SW 1271 (cell line): ENCODE measurements around the gene CCNB1.
"Not testable (repeated sequence)": the region's sequence is repeated elsewhere in the genome, so short reads cannot be mapped to it uniquely, and the experiment has no call there.

Source experiments
- DNase-seq, 2 experiments: peaks; one replicate each; lab custom pipeline; 2025; lab: John Stamatoyannopoulos, UW

Gene CCNB1

DNA sequence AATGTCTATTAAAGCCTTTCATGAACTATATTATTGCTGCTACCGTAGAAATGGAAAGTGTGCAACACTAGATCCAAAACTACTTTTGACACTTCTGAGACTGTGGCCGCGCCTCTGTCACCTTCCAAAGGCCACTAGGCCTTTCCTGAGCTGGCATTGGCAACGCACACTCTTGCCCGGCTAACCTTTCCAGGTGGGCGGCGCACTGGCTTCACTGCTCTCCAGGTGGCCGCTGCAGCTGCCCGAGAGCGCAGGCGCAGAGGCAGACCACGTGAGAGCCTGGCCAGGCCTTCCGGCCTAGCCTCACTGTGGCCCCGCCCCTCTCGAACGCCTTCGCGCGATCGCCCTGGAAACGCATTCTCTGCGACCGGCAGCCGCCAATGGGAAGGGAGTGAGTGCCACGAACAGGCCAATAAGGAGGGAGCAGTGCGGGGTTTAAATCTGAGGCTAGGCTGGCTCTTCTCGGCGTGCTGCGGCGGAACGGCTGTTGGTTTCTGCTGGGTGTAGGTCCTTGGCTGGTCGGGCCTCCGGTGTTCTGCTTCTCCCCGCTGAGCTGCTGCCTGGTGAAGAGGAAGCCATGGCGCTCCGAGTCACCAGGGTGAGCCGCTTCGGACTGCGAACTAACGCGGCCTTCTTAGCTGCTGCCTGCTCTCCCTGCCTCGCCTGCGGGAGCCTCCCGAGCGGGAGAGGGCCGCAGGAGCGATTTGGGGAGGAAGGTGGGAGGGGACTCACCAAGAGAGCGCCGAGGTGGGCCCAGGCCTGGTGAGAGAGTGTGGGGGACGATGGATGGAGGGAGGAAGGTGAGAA lies at the start of gene CCNB1:
TSS of gene CCNB1 (plus strand) at position 465 of the 807 bp plus-strand sequence. CDS start at position 578, 113 bp downstream.
- DNase-seq = peak; percentile 96 to 99

GRCh38 chr5:69129413-69129812 lies 37.5 kb upstream of the CCNB1 start:
- DNase-seq = no peak

- no peak for DNase-seq
Observed at GRCh38 chr5:69130241-69130640, 36.7 kb upstream of the CCNB1 start.

GRCh38 chr5:69131304-69131703 lies 35.6 kb upstream of the CCNB1 start:
- no peak for DNase-seq

DNA sequence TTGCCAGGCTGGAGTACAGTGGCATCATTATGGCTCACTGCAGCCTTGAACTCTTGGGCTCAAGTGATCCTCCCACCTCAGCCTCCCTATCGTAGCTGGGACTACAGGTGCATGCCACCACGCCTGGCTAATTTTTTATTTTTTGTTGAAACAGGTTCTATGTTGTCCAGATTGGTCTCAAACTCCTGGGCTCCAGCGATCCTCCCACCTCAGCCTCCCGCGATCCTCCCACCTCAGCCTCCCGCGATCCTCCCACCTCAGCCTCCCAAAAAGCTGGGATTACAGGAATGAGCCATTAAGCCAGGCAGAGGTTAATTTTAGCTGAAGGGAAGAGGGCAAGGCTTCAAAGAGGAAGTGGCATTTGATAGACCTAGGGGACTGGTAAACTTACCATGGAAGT lies 32.8 kb upstream of the CCNB1 start:
- no peak for DNase-seq

DNA sequence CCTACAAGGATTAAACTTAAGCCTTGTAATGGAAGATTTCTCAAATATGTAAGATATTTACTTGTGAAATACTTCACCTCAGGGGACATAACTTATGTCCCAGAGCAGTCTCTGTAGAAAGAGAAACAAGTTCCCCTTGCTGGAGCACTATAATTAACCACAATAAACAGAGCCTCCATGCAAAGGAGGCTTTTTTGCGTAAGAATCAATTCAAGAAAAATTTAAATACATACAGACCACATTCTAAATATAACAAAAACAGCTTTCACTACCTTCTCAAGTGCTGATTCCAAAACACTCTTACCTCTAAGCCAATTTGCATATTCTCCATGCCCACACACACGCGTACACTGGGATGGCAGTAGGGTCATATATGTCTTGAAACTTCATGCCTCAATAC lies 30.7 kb upstream of the CCNB1 start:
- DNase-seq = no peak

- DNase-seq = not testable (repeated sequence)
Observed at GRCh38 chr5:69137208-69137607, 29.7 kb upstream of the CCNB1 start.

GRCh38 chr5:69137807-69138206 lies 29.1 kb upstream of the CCNB1 start:
- no peak for DNase-seq

DNA sequence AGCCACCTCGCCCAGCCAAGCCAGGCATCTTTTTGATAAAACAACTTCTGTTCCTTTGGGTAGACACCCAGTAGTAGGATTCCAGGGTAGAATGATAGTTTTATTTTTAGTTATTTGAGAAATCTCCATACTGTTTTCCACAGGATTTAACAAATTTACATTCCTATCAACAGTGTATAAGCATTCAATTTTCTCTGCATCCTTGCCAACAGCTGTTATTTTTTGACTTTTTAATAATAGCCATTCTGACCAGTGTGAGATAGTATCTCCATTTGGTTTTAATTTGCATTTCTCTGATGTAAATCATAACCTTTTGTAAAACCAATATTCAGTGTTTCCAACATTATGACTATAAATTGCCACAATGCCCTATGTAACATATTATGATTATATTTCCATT lies 28.2 kb upstream of the CCNB1 start:
- no peak for DNase-seq

DNA sequence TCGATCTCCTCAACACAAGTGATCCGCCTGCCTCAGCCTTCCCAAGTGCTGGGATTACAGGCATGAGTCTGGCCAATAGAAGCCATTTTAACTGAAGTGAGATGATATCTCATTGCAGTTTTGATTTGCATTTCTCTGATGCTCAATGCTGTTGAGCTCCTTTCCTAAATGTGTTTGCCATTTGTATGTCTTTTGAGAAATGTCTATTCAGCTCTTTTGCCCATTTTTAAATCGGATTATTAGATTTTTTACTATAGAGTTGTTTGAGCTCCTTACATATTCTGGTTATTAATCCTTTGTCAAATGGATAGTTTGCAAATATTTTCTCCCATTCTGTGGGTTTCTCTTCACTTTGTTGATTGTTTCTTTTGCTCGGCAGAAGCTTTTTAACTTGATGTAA lies 26.7 kb upstream of the CCNB1 start:
- DNase-seq = not testable (repeated sequence)

DNA sequence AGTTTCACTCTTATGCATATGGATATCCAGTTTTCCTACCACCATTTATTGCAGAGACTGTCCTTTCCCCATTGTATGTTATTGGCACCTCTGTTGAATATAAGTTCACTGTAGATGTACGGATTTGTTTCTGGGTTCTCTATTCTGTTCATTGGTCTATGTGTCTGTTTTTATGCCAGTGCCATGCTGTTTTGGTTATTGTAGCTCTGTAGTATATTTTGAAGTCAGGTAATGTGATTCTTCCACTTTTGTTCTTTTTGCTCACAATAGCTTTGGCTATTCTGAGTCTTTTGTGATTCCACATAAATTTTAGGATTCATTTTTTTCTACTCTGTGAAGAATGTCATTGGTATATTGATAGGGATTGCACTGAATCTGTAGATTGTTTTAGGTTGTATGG lies 26.1 kb upstream of the CCNB1 start:
- no peak for DNase-seq

DNA sequence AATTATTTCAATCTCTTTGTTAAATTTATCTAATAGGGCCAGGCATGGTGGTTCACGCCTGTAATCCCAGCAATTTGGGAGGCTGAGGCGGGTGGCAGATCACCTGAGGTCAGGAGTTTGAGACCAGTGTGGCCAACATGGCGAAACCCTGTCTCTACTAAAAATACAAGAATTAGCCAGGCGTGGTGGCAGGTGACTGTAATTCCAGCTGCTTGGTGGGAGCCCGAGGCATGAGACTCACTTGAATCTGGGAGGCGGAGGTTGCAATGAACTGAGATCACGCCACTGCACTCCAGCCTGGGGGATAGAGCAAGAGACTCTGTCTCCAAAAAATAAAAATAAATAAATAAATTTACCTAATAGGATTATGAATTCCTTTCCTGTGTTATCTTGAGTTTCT lies 18.4 kb upstream of the CCNB1 start:
- not testable (repeated sequence) for DNase-seq

DNA sequence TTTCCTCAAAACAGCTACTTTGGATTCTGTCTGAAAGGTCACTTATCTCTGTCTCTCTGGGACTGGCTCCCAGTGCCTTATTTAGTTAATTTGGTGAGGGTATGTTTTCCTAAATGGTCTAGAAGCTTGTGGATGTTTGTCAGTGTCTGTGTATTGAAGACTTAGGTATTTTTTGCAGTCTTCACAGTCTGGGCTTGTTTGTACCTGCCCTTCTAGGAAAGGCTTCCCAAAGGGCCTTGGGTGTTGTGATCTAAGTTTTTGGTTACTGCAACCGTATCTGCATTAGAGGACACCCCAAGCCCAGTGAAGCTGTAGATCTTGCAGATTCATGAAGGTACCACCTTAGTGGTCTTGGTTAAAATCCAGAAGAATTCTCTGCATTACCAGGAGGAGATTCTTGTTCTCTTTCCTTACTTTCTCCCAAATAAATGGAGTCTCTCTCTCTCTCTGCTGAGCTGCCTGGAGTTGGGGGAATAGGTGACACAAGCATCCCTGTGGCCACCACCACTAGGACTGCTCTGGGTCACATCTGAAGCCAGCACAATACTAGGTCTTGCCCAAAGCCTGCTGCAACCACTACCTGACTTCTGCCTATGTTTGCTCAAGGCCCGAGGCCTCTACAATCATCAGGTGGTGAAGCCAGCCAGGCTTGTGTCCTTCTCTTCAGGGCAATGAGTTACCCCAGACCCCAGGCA lies 17.8 kb upstream of the CCNB1 start:
- no peak for DNase-seq

GRCh38 chr5:69149676-69150010 lies 17.3 kb upstream of the CCNB1 start:
- DNase-seq = no peak

DNA sequence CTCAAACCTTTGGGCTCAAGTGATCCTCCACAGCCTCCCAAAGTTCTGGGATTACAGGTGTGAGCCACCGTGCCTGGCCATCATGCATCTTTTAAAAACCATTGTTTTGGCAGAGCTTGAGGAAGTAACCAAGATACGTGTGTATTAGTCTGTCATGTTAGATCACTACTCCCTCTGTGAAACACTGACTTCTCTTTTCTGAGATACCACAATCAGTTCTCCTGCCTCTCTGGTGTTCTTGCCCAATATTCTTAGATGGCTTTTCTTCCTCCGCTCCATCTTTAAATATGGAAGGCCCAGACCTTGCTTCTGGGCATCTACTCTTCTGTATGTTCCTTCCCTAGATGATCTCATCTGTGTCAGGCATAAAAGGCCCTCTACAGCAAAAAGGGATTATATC lies 14.2 kb upstream of the CCNB1 start:
- DNase-seq = no peak

- no peak for DNase-seq
Observed at GRCh38 chr5:69156456-69156855, 10.5 kb upstream of the CCNB1 start.

- no peak for DNase-seq
Observed at GRCh38 chr5:69158039-69158438, 8.9 kb upstream of the CCNB1 start.

GRCh38 chr5:69160651-69161050 lies 6.3 kb upstream of the CCNB1 start:
- no peak for DNase-seq

- peak in 1 of 2 experiments; percentile 36 for DNase-seq
Observed at GRCh38 chr5:69167493-69167855, 524 bp downstream of the CCNB1 start.

GRCh38 chr5:69167929-69168328 lies 979 bp downstream of the CCNB1 start:
- DNase-seq = no peak

GRCh38 chr5:69170495-69170894 lies 3.5 kb downstream of the CCNB1 start:
- DNase-seq = no peak

- DNase-seq = no peak
Observed at GRCh38 chr5:69170969-69171368, 4.0 kb downstream of the CCNB1 start.

DNA sequence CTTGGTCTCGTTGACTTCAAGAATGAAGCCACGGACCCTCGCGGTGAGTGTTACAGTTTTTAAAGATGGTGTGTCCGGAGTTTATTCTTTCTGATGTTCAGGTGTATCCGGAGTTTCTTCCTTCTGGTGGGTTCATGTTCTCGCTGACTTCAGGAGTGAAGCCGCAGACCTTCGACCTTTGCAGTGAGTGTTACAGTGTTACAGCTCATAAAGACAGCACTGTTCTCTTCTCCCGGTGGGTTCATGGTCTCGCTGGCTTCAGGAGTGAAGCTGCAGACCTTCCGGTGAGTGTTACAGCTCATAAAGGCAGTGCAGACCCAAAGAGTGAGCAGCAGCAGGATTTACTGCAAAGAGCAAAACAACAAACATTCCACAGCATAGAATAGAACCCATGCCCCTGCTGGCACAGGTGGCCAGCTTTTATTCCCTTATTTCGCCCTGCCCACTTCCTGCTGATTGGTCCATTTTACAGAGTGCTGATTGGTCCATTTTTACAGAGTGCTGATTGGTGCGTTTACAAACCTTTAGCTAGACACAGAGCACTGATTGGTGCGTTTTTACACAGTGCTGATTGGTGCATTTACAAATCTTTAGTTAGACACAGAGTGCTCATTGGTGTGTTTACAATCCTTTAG lies 14.8 kb downstream of the CCNB1 start:
- DNase-seq = not testable (repeated sequence)
